HG02610 (cell line): ENCODE results near the gene IGFBP3.

Experiments used
- ATAC-seq: cut with Tn5 transposase; IDR thresholded peaks from one replicate; pipeline ENCODE4 v1.9.1; 2021; ENCODE audit warnings: mild to moderate bottlenecking, moderate library complexity; ENCODE audit not compliant: unreplicated experiment

Gene IGFBP3

DNA sequence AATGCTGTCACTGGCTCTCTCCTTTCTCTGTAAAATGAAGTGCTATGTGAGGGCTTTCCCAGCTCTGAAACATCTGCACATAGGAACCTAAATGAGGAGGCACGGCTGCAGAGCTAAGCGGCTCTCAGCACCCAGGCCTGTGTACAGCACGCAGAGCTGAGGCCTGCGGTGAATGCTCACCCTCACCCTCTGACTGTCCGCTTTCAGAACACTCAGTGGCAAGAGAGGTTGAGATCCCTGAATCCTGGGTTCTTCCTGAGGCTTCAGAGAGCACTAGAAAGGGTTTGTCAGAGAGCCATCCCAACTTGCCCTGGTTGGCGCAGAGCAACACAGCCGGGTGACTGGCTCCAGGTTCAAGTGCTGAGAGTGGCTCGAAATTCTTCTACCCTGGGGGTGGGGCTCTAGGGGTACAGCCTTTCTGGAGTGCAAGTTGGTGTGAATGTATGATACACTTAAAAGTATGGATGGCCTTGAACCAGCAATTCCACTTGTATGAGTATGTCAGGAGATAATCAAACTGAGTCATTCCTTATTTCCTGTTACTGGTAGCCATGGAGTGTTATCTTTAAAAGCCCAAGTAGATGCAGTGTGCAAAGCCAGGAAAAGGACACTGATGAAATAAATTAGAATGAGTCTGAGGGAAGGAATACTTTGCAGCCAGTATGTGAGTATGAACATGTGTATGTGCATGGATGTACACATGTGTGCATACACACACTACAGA lies 46.5 kb downstream of the IGFBP3 start:
- ATAC-seq = no peak

DNA sequence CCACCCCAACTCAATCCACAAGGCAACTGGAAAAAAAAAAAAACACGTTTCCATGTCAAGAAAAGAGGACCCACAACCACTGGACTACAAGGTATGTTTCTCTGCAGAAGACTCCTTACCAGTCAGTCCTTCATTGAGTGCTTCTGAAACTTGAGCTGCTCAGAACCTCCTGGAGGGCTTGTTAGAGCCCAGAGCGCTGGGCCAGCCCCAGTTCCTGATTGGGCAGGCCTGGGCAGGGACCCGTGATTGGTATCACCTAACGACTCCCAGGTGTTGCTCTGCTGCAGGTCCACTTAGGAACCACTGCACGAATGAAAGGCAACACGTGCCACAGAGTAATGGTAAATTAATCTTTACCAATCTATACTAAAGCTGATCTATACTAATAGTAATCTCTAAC lies 47.7 kb downstream of the IGFBP3 start:
- no peak for ATAC-seq

DNA sequence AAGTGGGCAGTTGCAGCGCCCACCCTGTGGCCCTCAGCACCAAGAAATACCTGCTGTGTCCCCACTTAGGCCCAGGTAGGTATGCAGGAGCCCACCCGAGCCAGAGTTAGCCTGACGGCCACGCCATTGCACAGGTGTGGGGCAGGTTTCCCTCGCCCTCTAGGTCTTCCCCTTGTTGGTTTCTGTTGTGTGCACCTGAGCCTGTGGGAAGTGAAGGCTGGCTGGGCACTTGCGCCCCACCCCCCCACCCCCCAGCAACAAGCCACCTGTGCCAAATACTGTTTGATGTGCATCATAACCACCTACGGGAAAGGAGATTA lies 48.1 kb downstream of the IGFBP3 start, which contains the start of gene CCDC201:
Gene CCDC201 (minus strand): TSS at position 48 of the 320 bp plus-strand sequence. CDS start 75 bp downstream, outside the sequence.
- ATAC-seq = no peak

DNA sequence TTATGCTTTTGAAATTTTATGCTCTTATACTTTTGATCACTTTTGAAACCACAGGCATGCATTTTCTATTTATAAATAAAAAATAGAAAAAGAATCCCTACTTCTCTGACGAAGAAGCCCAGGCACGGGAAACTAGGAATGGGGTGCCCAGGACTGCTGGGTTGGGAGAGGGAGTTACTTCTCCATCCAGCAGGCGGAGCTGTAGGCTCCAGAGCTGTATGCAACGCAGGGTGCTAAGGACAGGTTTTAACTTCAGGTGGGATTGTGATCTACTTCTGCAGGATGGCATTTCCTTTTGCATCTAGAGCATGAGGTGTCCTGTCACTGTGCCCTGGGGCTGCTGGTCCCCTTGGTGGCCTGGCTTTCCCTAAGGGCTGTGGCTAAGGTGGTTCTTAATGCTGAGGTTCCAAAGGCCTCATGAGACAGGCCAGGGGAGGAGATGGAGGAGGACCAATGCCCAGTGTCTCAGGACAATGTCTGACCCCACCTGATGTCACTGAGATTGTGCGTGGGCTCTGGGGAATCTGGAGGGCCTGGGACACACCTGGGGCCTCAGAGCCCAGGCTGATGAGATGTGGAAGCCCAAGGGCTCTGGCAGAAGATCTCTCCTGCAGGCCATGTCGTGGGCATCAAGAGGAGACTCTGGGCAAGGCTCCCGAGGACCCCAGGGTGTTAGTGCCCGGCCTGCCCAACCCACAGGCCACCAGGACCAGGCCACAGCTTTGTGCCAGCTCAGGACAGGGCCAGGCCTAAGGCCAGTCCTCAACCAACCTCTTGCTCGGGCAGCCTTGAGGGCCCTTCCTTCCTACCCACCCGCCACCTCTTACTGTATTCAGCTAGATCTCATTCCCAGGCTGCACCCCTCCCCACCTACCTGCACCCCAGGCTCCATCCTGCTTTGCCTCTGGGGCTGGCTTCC lies 48.7 kb downstream of the IGFBP3 start:
- ATAC-seq = no peak

DNA sequence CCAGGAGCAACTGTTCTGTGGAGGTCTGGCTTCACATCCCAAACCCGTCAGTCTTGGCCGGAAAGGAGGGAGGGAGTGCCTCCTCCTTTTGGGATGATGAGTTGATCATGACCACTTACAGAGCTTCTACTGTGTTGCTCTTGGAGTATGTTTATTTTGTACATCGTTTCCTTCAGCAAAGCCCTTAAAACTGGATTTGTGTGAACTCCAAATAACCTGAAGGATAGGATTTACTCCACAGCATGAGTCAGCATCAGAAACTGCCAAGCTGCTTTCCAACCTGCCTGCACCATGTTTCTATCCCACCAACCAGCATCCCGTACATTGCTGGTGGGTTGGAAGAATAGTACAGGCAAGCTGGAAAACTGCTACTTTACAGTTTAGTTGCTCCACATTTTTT lies 51.6 kb downstream of the IGFBP3 start:
- no peak for ATAC-seq

DNA sequence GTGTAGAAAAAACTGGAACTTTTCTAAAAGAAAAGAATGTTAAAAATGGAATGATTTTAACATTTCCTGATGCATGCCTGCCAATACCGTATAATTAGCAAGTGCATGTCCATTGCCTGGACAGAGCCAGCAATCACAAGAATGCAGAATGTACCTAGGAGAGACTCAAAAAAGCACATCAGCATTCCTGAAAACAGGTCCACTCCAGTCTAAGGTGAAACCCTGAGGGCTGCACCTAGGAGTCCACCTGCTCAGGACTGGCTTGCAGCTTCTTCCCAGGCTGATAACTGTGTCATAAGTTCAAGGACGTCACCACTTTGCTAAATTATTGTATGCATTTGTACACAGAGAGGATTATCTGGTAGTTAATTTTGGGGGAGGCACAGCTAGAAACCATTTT lies 53.6 kb downstream of the IGFBP3 start:
- ATAC-seq = no peak

DNA sequence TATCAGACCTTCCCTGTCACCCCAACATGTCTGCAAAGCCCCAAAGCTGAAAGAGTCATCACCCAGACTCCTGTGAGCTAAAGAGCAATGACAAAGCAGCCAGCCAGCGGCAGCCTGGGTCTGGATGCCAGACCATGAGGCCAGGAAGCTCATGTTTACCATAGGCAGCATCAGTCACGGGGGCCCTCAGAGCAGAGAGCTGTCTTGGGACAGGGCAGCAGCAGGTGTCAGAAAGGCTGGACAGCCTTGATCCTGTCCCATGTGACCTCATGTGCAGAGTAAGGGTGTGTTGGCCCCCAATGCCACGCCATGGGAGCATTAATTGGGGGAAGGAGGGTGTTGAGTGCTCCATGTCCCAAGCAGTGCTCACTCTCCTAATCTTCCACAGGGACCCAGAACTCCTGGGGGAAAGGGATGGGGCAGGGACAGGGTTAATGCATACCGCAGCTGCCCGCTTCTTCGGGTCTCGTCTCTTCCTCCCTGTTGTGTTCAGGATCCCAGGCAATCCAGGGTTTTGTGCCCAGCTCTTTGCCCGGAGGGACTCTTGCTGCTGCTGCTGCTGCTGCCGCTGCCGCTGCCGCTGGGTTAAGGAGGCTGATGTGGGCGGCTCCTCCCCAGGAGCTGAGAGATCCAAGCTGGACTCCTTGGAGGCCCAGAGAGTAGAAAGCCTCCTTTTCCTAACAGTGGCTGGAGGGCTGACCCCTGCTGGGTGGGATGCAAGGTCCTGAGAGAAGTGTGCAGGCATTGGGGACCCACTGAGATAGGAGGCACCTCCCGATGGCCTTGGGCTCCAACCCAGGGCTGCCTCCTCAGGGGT lies 55.3 kb downstream of the IGFBP3 start:
- no peak for ATAC-seq

DNA sequence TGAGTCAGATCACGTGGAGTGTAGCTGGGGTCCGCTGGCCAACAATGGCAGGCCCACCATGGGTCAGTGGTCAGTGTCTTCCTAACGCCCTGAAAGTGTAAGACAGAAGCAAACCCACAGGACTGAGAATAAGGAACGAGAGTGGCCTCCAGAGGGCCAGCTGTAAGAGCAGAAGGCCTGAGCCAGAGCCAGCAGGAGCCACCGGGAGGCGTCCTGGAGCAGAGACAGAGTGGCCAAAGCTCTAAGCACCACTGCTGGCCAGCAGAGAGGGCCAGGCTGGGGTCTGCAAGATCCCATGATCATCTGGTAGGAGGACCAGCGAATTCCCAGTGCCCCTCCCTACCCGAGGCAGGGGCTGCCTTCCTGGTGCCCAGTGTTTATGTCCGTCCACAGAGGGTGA lies 57.4 kb downstream of the IGFBP3 start:
- ATAC-seq = no peak
